SKM-1 treated with dmso at 0.1 percent for 144 hours (cell line): ENCODE results near the gene ADCY2.

ENCODE experiments used
- DNase-seq: peaks from one replicate; lab custom pipeline; 2025; ENCODE audit not compliant: unreplicated experiment; lab: John Stamatoyannopoulos, UW

Gene ADCY2

GRCh38 chr5:7717691-7718090, 321.8 kb downstream of the ADCY2 start:
- no peak for DNase-seq

- DNase-seq: no peak
These were observed 332.1 kb downstream of the ADCY2 start for GRCh38 chr5:7728076-7728475.

DNA sequence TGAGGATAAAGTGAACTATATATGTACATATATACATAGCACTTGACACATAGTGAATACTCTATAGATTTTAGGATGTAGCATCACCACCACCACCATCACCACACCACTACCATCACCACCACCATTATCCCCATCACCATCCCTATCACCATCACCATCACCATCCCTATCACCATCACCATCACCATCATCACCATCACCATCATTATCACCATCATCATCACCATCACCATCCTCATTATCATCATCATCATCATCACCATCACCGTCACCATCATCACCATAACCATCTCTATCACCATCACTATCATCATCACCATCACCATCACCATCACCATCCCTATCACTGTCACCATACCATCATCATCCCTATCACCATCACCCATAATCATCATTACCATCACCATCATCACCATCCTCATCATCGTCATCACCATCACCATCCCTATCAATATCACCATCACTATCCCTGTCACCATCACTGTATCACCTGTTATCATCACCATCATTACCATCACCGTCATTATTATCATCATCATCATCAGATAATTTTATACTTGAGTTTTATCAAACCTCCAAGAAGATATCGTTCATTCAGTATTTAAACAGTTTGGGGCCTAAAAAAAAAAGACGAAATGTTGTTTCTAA, 345.6 kb downstream of the ADCY2 start:
- DNase-seq: no peak

- DNase-seq: no peak
These were observed 346.3 kb downstream of the ADCY2 start for GRCh38 chr5:7742241-7742656.

- DNase-seq: peak; percentile 3
These were observed 350.1 kb downstream of the ADCY2 start for GRCh38 chr5:7745882-7746610.

GRCh38 chr5:7747728-7748127, 351.8 kb downstream of the ADCY2 start:
- no peak for DNase-seq

- DNase-seq: no peak
These were observed 353.7 kb downstream of the ADCY2 start for GRCh38 chr5:7749626-7750025.

GRCh38 chr5:7751874-7752273, 355.9 kb downstream of the ADCY2 start:
- no peak for DNase-seq

DNA sequence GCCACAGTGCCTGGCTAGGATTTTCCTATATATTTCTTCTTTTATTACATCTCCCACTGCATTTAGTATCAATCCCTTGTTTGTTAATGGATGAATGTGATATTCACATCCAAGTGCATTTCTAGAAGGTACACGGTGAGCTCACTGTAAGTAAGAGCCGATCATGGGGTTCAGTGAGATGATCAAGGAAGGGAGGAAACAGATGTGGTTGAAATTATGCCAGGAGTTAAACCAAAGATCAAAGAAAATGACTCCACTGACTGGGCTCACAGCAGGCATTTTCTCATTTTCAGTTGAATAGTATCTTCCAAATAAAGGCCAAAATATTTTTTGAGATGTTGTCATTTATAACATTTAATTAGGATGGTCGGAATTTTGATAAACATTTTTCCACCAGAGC, 357.2 kb downstream of the ADCY2 start:
- no peak for DNase-seq

DNA sequence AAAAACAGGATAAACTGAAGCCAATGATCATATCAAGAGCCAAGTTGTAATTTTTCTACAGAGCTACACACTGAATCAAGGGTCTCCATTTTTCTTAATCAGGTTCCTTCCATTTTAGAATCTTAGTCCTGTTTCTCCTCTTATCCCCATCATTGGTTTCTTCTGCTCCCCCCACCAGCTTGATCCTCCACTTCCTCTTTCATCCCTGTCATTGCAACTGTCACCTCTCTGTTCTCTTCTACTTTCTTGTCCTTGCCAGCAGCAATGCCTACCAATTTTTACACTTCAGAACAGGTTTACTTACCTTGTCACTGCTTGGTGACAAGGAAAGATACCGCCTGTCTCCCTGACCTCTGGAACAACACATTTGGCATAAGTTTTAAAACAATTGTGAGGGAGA, 357.7 kb downstream of the ADCY2 start:
- no peak for DNase-seq

GRCh38 chr5:7754490-7754889, 358.6 kb downstream of the ADCY2 start:
- no peak for DNase-seq

DNA sequence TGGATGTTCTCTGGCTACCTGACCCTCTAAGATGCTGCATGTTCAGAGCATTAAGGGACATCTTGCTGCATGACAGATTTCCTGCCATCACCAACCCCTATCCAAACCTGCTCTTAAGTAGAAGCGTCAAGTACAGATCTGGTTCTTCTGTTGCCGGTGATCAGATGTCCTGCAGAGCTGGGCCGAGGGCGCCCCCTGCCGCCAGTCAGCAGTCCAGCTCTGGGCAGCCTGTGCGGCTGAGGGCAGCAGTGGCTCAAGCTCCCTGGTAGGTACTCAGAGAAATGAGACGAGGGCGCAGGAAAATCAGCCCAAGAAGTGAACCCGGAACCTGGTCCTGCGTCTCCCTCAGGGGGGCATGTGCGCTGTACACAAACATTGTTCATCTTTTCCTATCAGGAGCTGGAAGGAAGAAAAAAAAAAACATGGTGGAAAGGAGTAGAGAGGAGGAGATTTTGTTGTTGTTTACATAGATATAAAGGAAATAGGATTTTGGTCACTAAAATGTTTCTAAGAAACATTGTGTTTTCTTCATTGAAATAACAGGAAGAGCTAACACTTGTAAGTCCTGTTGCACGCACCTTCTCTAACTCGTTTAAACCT, 359.2 kb downstream of the ADCY2 start:
- peak; percentile 21 for DNase-seq

DNA sequence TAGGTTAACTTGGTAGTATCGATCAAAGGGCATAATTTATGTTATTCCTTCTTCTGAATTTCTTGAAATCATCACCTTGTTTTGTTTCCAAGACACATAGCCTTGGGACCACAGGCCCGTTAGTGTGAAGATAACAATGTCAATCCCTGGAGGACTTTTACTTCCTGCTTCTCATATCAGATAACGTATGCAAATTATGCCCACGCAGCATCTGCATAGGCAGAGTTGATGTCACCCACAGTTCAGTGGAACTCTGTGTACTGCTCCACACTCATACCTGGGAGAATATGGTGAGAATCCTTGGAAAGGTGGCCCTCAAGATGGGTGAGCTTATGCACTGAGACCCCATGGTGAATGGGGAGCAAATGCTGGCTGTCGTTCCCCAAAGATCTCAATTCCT, 360.0 kb downstream of the ADCY2 start:
- no peak for DNase-seq

GRCh38 chr5:7756453-7756852, 360.5 kb downstream of the ADCY2 start:
- peak; percentile 29 for DNase-seq

GRCh38 chr5:7759257-7759871, 363.4 kb downstream of the ADCY2 start:
- no peak for DNase-seq

- DNase-seq: no peak
These were observed 364.1 kb downstream of the ADCY2 start for GRCh38 chr5:7759951-7760580.

GRCh38 chr5:7762267-7762666, 366.3 kb downstream of the ADCY2 start:
- DNase-seq: no peak

GRCh38 chr5:7763621-7764072, 367.7 kb downstream of the ADCY2 start:
- DNase-seq: no peak

DNA sequence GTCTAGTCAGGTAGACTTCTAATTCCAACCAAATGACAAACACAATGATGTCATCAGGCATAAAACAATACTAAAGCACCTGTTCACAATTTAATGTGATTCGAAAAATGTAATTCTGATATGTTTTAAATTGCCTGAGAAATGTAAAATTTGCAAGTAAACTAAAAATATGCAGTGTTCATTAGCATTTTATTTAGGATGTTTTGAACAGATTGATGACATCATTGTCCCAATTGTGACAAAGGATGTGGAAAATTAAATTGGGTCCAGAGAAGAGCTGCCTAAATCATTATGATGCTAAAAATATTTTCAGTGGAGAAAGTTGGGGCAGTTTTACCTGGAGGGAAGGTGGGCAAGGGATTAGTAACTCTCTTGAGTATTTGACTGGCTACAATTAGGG, 368.5 kb downstream of the ADCY2 start:
- DNase-seq: no peak

- DNase-seq: no peak
These were observed 374.5 kb downstream of the ADCY2 start for GRCh38 chr5:7770436-7770835.

- DNase-seq: no peak
These were observed 376.2 kb downstream of the ADCY2 start for GRCh38 chr5:7772141-7772540.
